Stimulated activated CD4-positive, alpha-beta T cell treated with anti-CD3 and anti-CD28 coated beads, Interleukin-1b, Interleukin-23, amount 100 ng/mL, for 24 hours (primary cell): Measurements from ENCODE around the gene ZNF444.

ENCODE experiments used
- DNase-seq, 4 experiments: peaks; one replicate each; pipeline ENCODE4 v3.0.0-alpha.2; 2020; ENCODE audit warnings: low read depth in 4 of 4, low spot score in 1 of 4

Gene ZNF444

DNA sequence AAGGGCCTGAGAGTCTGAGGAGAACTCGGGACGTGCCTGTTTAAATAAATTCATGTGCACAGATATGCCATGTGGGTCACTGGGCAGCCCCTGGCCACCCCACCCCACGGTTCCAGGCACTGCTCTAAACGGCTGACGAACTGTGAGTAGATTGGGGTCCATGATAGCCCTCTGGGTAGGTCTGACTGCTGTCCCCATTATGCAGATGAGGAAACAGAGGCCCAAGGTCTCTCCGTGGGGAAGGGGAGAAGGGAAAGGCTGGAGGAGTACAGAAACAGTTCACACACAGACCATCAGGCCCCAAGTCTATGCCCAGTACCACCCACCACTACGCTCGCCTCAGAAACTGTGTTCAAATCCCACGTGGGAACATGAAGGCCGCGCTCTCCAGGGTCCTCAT is 34.1 kb upstream of the ZNF444 start:
- no peak for DNase-seq

DNA sequence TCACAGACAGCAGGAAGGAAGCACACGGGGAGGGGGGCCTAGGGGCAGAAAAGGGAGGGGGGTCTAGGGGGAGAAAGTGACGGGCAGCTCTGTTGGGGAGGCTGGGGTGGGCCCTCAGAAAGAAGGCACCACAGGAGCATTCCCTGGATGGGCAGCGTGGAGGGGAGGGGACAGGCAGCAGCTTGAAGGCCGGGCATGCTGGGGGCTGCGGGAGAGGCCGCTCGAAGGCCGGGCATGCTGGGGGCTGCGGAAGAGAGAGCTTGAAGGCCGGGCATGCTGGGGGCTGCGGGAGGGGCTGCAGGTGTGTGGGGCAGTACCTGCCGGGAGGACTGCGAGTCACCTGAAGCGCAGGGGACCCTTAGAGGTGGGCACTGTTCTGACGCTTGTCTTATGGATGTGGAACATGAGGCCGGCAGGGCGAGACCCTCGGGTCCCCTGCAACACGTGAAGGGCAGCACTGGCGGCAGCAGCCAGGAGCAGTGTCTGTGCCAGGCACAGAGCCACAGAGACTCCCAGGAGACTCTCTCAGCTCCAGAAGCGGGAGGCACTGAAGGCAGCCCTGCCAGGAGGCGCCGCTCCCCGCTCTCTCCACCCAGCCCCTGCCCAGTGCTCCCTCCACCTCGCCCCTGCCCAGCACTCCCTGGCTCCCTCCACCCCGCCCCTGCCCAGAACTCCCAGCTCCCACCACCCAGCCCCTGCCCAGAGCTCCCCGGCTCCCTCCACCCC is 33.3 kb upstream of the ZNF444 start:
- DNase-seq, result no peak

DNA sequence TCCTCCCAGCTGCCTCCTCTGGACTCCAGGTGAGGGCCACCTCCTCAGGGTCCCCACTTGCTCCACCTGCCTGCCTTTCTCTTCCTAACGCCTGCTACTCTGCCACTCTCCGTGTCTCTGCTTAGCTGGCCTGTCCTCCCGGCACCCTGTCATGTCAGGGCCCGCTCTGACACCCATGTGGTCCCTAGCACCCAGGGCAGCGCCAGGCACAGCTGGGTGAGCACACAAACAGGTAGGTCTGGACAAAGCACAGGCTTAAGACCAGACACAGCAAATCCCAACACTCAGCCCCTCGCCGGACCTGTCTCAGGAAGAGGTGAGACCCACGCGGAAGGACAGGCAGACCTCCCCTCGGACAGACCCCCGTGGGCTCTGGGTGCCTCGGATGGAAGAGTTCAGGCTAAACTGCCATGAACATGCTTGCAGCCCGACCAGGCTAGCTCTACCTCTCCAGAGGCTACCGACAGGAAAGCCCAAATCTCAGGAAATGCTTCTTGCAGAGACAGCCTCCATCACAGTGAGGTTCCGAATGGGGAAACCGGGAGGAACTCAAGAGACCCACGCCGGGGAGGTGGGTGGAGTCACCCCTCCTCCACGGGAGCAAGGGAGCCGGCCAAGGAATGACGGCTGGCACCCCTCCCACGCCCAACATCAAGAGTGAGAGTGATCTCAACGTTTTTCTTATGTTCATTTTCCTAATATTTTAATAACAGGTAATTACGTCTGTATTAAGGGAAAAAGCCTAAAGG is 32.5 kb upstream of the ZNF444 start:
- DNase-seq, result no peak

DNA sequence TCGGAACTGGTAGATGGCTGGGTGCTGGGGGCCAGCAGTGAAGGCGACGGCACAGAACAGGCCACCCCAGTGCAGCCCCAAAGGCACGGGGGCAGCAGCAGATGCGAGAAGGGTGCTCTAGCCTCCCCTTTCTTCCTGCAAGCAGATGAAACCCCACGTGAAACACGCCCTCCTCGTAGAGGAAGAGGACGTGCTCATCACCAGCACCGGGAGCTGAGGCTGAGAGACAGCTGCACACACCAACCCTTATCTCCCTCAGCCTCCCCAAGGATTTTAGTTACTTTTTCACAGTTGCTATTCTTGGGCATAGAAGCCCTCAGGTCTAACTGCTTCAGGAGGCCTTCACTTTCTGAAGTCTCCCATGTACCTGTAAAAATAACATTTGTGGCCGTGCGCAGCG is 31.9 kb upstream of the ZNF444 start:
- no peak for DNase-seq

DNA sequence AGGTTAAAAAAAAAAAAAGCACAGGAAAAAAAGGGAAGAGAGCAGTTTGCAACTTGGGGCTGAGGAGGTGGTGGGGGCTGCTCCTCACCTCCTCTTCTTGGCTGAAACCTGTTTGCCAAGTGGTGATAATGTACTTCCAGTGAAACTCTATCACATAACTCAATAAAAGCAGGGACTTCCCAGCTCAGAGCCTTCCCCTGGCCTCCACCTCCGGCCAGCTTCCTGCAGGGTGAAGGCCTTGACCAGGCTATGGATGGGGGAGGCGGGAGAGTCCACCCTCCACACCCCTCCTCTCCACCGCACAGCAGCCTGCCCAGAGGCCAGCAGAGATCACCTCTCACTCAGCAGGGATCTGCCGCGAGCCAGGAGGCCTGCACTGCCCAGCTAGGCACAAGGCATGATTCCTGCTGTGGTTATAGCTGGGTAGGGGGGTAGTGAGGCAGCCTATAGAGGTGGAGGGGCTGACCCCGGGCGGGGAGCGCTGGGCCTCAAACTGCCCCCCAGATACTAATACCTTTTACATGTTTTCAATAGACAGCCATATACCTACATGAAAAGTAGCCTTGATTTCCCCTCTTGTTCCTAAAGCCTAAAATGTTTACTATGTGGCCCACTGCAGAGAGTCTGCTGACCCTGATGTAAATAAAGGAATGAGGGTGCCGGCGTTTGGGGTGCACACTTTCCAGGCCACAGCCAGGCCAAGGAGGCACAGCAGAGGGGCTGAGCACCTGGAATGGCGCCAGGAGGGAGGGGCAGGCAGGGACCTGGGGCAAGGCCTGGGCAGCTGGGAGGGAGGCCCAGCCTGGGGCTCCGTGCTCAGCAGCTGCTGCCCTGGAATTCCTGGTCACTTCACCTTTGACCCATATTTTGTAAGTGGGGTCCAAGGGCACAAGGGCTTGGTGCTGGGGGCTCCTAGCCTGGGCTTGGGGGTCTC is 30.3 kb upstream of the ZNF444 start:
- no peak for DNase-seq

DNA sequence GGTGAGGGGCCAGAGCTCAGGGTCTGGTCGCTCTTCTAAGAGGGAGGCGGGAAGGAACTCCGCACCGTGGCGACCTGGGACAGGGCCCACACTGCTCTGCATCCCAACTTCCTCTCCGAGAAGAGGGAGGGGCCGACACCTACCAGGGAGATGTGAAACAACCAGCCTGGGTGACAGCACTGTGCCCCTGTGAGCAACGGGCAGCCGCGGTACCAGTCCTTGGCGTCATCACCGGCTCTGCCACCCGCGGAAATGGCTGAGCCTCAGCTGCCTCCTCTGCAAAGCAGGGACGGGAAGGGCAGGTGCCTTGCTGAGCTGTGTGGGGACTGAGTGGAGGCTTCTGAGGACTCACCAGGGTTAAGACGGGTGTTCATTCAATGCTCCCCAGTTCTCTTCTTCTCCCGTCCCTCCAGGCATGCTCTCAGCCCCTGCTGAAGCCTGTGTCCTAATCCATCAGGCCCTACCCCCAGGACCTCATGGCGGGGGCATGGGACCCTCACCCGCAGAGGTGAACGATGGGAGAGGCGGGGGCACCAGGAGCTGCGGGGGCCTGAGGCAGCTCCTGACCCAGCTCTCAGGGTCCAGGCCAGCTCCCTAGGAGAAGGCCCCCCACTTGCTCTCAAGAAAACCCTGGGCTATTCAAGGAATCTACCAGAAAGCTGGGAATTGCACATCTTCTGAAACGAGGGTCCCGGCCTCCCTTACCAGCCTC is 29.3 kb upstream of the ZNF444 start:
- DNase-seq, result peak in 1 of 4 experiments; percentile 26

DNA sequence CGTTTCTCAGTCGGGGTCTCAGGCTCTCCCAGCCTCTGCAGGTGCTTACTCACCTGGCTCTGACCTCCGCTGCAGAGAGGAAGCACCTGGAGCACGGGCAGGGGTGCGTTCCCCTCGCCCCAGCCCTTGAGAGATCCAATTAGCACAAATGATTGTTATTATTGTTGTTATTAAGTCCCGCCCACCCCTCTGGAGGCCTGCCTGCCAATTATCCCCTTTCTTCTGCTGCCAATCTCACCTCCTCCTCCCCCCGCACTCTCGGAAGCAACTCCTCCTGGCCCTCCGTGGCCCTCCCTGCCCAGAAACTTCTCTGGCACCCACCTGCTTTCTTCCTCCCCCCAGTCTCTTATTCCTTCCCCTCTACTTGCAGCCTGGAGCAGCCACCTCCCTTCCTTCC is 28.8 kb upstream of the ZNF444 start:
- DNase-seq, result no peak

DNA sequence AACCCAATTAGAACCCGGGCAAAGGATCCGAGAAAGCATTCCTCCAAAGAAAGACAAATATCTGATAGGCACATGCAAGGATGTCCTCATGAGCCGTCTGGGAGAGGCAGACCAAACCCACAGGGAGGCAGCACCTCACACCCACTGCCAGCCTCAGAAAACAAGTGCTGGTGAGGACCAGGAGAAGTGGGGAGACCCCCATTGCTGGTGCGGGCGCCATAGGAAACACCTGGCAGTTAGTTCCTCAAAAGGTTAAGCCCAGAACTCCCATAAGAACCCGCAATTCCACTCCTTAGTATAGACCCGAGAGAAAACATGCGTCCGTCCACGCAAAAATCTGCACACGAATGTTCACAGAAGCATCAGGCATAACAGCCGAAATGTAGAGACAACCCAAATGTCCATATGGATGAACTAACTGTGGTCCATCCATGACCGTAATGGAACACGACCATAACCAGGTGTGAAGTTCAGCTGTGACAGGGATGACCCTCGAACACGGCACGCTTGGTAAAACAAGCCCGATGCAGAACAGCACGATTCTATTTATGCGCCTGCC is 27.9 kb upstream of the ZNF444 start:
- DNase-seq, result no peak

DNA sequence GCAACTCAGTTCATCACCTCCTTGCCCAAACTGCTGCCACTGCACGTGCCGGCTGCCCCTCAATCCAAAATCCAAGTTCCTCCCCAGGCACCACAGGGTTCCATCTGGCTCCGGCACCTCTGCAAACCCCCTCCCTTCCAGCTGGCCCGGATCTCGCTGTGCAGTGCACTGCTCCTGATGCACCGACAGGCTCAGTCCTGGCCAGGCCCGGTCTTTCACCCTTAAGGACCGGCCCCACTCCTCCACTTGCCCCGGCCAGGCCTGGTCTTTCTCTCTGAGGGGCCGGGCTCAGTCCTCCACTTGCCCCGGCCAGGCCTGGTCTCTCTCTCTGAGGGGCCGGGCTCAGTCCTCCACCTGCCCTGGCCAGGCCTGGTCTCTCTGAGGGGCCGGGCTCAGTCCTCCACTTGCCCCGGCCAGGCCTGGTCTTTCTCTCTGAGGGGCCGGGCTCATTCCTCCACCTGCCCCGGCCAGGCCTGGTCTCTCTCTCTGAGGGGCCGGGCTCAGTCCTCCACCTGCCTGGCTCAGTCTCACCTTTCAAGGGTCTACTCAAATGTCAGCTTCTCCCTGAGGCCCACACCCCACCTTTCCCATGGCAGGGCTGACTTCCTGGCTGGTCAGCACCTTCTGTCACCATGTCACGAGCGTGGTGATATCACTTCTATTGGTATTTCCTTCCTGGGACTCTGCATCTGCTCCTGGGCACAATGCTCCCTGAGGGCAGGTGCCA is 26.9 kb upstream of the ZNF444 start:
- DNase-seq, result no peak

DNA sequence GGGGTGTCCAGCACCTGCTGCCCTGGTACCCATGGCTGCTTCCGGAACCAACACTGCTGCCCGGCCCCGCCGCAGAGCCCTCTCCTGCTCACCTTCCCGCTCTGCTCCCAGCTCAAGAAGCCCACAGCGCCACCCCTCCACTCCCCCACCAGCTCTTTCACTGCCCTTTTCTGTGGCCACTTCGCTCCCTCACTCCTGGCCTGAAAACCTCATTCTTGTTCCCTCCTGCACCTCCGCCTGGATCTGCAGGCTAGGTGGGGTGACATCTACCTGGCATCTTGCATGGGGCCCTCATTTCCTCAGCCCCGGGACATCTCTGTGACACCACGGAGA is 26.3 kb upstream of the ZNF444 start:
- no peak for DNase-seq

DNA sequence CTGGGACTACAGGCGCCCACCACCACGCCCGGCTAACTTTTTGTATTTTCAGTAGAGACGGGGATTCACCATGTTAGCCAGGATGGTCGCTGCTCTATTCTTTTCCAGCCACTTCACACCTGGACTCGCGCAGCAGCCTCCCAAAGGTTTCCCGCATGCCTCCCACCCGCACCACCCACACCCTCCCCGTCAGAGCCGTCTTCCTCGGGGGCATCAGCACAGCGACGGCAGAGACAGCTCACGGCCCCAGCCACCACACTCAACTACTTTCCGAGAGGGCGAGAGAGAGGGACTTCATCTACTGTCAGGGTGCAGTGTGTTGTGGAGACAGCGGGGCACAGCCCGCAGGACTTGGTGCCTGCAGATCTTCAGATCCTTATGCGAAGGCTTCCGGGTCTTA is 25.6 kb upstream of the ZNF444 start:
- DNase-seq, result no peak

DNA sequence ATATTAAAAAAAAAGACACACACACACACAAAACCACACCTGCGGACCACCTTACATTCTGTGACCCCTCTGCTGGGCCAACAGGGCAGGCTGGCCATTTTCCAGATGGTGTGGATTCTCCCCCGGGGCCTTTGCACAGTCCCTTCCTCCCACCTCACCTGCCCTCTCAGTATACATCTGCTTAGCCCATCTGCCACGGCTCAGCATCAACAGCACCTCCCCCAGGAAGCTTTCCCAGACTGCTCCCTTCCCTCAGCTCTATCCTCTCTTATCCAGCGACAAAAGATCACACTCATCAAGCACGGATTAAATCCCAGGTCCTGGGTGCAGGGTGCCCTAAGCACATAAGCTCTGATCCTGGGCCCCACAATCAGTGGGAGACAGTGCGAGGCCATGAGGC is 24.5 kb upstream of the ZNF444 start:
- DNase-seq, result no peak

DNA sequence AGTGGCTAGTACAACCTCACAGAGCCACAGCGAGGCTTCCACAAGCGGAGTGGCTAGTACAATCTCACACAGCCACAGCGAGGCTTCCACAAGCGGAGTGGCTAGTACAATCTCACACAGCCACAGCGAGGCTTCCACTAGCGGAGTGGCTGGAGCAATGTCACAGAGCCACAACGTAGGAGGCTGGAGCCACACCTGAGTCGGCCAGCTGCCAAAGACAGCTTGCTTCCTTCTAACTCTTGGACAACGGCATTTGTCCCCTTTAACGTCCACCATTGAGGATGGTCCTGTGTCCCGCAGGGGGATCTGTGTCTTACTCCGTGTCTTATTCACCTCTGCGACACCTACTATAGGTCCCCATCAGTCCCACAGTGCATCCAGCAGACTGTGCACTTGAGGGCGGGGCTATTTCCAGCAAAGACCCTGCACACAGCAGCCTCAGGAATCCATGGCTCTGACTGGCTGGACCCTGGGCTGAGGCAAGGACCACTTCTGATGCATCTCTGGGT is 23.7 kb upstream of the ZNF444 start:
- DNase-seq, result no peak

DNA sequence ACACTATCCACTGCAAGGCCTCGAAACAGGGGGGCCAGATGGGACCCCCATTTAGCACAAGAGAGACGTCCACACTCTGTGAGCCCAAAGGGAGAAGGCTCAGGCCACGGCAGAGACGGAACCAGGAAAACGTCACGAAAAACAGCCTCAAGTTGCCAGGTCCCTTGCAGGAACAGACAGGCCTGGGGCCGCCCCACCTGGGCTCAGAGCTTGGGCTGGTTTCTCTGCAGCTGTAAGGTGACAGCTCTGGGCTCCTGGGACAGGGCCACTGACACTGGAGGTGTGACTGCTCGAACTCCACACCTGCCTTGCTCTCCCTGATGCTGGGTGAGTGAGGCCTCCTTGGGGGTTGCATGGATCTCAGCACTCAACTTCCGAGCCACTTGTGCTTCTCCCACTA is 23.2 kb upstream of the ZNF444 start:
- DNase-seq, result no peak

DNA sequence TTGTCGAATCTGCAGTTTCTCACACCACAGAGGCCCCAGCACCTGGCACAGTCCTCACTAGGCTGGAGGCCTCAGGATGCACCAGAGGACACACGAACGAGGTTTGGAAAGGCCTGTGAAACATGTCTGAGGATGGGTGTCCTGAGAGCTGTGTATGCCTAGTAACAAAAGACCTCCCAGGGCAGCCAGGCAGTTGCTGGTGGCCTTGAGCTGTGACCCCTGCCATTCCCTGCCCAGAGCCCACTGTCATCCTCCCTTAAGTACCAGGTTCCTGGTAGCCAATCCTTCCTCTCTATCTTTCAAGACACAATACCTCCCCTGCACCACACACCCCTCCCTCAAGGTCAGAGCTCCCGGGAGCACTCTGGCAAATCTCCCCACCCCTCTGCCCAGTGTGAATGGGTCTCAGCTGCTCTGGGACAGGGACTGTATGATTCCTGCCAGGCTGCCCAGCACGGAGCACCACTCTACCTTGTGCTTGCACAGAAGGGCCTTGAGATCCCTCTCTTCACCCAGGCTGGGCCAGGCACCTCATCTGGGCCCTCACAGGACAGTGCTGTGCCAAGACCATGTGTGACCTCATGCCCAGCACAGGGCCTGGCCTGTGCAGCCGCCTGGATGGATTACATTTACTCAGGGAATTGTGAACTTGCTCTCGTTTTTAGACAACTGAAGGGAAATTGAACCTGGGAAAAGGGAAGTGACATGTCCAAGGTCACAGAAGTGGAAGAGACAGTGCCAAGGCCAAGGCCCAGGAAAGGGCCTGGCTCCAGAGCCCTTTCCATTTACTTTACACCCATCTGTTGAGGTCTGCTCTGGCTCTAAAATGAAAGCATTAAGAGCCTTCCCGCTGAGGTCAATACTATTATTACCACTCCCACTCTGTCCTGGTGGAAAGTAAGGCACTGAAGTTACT is 22.2 kb upstream of the ZNF444 start:
- DNase-seq, result no peak

DNA sequence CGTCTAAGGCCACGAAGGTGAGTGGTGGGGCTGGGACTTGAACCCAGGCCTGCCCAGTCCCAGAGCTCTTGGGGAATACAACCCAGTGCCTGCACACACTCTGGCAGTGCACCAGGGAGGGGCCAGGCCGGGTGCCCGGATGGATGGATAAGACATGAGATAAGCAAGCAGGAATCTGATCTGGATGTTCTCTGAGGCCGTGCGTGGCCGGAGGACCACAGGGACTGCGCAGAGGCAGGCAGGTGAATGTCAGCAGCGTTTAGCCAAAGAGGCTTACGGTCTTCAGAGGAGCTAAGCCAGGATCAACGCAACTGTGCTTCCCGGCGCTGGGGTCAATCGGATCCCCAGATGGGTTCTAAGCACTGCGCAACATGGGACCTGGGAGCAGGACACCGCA is 21.5 kb upstream of the ZNF444 start:
- no peak for DNase-seq

DNA sequence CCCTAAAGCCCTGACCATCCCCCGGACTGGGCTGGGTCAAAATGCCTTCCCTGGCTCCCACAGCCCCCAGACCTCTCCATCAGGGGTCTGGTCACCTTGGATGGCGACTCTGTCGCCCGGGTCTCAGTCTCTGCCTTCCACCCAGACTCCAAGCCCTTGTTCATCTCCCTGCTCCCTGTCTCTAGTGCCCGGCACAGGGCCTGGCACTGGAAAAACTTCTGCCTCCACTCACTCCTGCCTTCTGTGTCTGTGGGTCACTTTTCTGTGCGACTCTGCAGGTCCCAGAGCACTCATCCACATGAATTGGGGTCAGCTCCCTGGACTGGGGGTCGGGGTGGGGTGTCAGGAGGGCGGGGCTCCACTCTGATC is 21.1 kb upstream of the ZNF444 start:
- DNase-seq, result no peak

DNA sequence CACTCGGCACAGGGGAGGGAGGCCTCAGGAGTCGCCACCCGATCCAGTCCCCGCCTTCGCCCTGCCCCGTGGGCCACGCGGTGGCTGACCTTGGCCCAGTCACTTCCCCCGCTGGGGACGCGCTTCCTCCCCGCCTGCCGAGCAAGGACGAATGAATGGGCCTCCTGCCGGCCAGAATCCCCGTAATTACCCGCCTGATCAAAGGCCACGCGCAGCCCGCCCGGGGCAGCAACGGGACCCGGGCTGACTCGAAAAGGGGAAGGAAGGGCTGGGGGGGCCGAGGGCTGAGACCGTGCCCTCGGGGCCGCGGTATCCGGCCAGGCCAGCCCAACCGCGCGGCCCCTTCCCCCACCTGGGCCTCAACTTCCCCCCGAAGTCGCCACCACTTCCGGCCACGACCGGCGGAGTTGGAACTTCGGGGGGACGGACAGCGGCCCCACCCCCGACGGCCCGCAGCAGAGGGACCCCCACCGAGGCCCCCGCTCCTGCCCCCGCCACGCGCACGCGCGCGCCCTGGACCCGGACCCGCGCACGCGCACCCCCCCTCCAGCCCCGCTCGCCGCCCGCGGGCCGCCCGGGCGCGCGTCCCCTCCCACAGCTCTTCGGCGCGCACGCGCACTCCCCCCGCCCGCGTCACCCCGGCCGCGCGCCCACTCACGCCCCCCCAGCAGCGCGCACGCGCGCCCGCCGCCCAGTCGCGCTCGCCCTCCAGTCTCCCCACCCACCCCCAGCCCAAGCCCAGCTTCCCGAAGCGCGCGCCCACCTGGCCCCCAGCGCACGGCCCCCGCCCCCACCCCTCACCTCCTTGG is 20.5 kb upstream of the ZNF444 start:
- peak; percentile 53 to 72 (median 70) for DNase-seq
